Measurements from ENCODE around the gene IL17RE. TPM values are rescaled to one million over a fixed set of nuclear protein-coding genes. Genes with fewer than 3 reads are reported as not detected.
"Not testable (repeated sequence)": the region's sequence is repeated elsewhere in the genome, so short reads cannot be mapped to it uniquely, and the experiment has no call there.

Gene IL17RE, protein sequence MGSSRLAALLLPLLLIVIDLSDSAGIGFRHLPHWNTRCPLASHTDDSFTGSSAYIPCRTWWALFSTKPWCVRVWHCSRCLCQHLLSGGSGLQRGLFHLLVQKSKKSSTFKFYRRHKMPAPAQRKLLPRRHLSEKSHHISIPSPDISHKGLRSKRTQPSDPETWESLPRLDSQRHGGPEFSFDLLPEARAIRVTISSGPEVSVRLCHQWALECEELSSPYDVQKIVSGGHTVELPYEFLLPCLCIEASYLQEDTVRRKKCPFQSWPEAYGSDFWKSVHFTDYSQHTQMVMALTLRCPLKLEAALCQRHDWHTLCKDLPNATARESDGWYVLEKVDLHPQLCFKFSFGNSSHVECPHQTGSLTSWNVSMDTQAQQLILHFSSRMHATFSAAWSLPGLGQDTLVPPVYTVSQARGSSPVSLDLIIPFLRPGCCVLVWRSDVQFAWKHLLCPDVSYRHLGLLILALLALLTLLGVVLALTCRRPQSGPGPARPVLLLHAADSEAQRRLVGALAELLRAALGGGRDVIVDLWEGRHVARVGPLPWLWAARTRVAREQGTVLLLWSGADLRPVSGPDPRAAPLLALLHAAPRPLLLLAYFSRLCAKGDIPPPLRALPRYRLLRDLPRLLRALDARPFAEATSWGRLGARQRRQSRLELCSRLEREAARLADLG
- 2.3 and 2.6 TPM in 2 replicates for total RNA-seq (2021)
- percentile 33 among the genes with signal in this experiment for Bru-seq, nascent RNA
- BruChase-seq, experiment 1, labeled RNA remaining after a 2-hour chase, result percentile 31 among the genes with signal in this experiment
- percentile 43 among the genes with signal in this experiment for BruChase-seq, experiment 2, labeled RNA remaining after a 6-hour chase
- long read RNA-seq, result 0 reads

- peak within 1 kb of the TSS; percentile 24 for H3K27ac ChIP-seq (ENCODE audit: low read depth, low read length, poor library complexity, severe bottlenecking)
- intact Hi-C loops (cut with micrococcal nuclease; ENCODE audit: unreplicated experiment), result no loop called here
Observed at GRCh38 chr3:9902372-9903237, at the start of gene IL17RE. IL17RE (plus strand) TSS chr3:9902848; CDS start chr3:9902933, 85 bp downstream.

DNA sequence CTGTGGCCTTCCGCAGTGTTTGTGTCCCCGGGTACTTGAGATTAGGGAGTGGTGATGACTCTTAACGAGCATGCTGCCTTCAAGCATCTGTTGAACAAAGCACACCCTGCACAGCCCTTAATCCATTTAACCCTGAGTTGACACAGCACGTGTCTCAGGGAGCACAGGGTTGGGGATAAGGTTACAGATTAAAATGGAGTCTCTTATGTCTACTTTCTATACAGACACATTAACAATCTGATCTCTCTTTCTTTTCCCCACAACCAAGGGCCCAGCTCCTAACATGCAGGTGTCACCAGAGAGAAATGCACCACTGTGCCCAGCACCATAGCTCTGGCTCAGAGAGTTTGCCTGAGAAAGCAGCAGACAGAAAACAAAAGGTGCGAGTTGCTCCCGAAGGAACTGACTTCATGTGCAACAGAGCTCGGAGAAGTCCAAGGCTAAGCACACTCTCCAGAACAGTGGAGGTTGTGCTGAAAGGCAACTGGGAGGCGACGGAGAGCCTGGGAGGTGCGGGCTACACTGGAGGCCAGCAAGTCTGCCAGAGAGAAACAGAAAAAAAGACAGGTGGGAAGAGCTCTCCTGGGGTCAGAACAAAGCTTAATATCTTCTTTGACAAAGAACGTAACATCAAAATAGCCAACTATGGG is 48.2 kb upstream of the IL17RE start:
- CTCF ChIA-PET; intact Hi-C loops (cut with micrococcal nuclease; ENCODE audit: unreplicated experiment); H3K27ac ChIP-seq (ENCODE audit: low read depth, low read length, poor library complexity, severe bottlenecking); BruUV-seq (replicated peaks); DNase-seq (ENCODE audit: low spot score); H3K36me3 ChIP-seq (ENCODE audit: insufficient read depth, low read length, poor library complexity, severe bottlenecking); H3K9me3 ChIP-seq (ENCODE audit: low read depth, low read length, poor library complexity, severe bottlenecking); H3K4me1 ChIP-seq (ENCODE audit: insufficient read depth, low read length, poor library complexity, severe bottlenecking); H3K4me3 ChIP-seq (ENCODE audit: low read depth, low read length, poor library complexity, severe bottlenecking); H3K27me3 ChIP-seq (replicated peaks; ENCODE audit: insufficient read depth, low read depth, low read length, poor library complexity); POLR2A ChIA-PET (ENCODE audit: low non-redundant PET): not testable (repeated sequence)

More at GRCh38 chr3:9902372-9903237, at the start of gene IL17RE:
- Histone ChIP-seq H3K36me3 (ENCODE audit: insufficient read depth, low read length, poor library complexity, severe bottlenecking) (no peaks in the 10 kb centered on the region), H3K4me3 (ENCODE audit: low read depth, low read length, poor library complexity, severe bottlenecking) (no peak within 1 kb of the TSS), H3K27me3 (replicated peaks; ENCODE audit: insufficient read depth, low read depth, low read length, poor library complexity) (no peaks in the 10 kb centered on the region), H3K4me1 (ENCODE audit: insufficient read depth, low read length, poor library complexity, severe bottlenecking) (peaks cover 13% of the 10 kb centered on the region), H3K9me3 (ENCODE audit: low read depth, low read length, poor library complexity, severe bottlenecking) (no peaks in the 10 kb centered on the region)
- DNase-seq (ENCODE audit: low spot score), result no peak
- ChIA-PET POLR2A (ENCODE audit: low non-redundant PET) (interaction anchor here (0.5 kb wide), 1 partner anchor 242 kb away, joined by 3 read pairs; no protein-coding TSS in a partner anchor), CTCF (no interaction called here)
- BruUV-seq (replicated peaks), result no TSS peak
- TF ChIP-seq EZH2 (IDR thresholded peaks at IDR 0.05; ENCODE audit: borderline replicate concordance, low read depth, low read length, poor library complexity, severe bottlenecking), result no peak
- TF ChIP-seq, protein P1, sequence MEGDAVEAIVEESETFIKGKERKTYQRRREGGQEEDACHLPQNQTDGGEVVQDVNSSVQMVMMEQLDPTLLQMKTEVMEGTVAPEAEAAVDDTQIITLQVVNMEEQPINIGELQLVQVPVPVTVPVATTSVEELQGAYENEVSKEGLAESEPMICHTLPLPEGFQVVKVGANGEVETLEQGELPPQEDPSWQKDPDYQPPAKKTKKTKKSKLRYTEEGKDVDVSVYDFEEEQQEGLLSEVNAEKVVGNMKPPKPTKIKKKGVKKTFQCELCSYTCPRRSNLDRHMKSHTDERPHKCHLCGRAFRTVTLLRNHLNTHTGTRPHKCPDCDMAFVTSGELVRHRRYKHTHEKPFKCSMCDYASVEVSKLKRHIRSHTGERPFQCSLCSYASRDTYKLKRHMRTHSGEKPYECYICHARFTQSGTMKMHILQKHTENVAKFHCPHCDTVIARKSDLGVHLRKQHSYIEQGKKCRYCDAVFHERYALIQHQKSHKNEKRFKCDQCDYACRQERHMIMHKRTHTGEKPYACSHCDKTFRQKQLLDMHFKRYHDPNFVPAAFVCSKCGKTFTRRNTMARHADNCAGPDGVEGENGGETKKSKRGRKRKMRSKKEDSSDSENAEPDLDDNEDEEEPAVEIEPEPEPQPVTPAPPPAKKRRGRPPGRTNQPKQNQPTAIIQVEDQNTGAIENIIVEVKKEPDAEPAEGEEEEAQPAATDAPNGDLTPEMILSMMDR (conservative IDR thresholded peaks at IDR 0.05; ENCODE audit: low read depth, low read length), result no peak

GRCh38 chr3:9855594-9855993 is 47.1 kb upstream of the IL17RE start:
- no TSS peak for BruUV-seq (replicated peaks)
- no peaks in the 10 kb centered on the region for H3K4me1 ChIP-seq (ENCODE audit: insufficient read depth, low read length, poor library complexity, severe bottlenecking)
- POLR2A ChIA-PET (ENCODE audit: low non-redundant PET), result no interaction called here

More at GRCh38 chr3:9855594-9855993, 47.1 kb upstream of the IL17RE start:
- Histone ChIP-seq H3K9me3 (ENCODE audit: low read depth, low read length, poor library complexity, severe bottlenecking) (no peaks in the 10 kb centered on the region), H3K27me3 (replicated peaks; ENCODE audit: insufficient read depth, low read depth, low read length, poor library complexity) (no peaks in the 10 kb centered on the region), H3K27ac (ENCODE audit: low read depth, low read length, poor library complexity, severe bottlenecking) (no peak overlapping the region), H3K36me3 (ENCODE audit: insufficient read depth, low read length, poor library complexity, severe bottlenecking) (no peaks in the 10 kb centered on the region), H3K4me3 (ENCODE audit: low read depth, low read length, poor library complexity, severe bottlenecking) (no peak overlapping the region)
- intact Hi-C loops (cut with micrococcal nuclease; ENCODE audit: unreplicated experiment), result no loop called here
- CTCF ChIA-PET, result no interaction called here
- TF ChIP-seq, protein P1 (conservative IDR thresholded peaks at IDR 0.05; ENCODE audit: low read depth, low read length), result no peak
- no peak for TF ChIP-seq EZH2 (IDR thresholded peaks at IDR 0.05; ENCODE audit: borderline replicate concordance, low read depth, low read length, poor library complexity, severe bottlenecking)
- DNase-seq (ENCODE audit: low spot score), result no peak
